GM23248 (cell line): ENCODE measurements around the gene LARP1B. TPM values are rescaled to one million over a fixed set of nuclear protein-coding genes. Genes with fewer than 3 reads are reported as not detected.
"Not testable (repeated sequence)": the region's sequence is repeated elsewhere in the genome, so short reads cannot be mapped to it uniquely, and the experiment has no call there.

Source experiments
- DNase-seq: peaks from one replicate; pipeline ENCODE4 v3.0.0-alpha.2; 2015
- H2AFZ ChIP-seq: fragments of 200-600 bp; sonication (generic); 2 replicates; pipeline ENCODE4 v1.6.1; 2016; ENCODE audit warnings: antibody characterized with exemption
- H3F3A ChIP-seq: fragments of 200-600 bp; sonication (generic); 2 replicates; pipeline ENCODE4 v1.6.1; 2016; ENCODE audit warnings: mild to moderate bottlenecking, antibody characterized with exemption, mixed run types; ENCODE audit not compliant: insufficient read depth
- H3K27ac ChIP-seq: fragments of 200-600 bp; sonication (generic); 2 replicates; pipeline ENCODE4 v1.5.1; 2016; ENCODE audit warnings: mild to moderate bottlenecking
- H3K27me3 ChIP-seq: fragments of 200-600 bp; sonication (generic); replicated peaks from 2 replicates; pipeline ENCODE4 v1.6.1; 2016; ENCODE audit warnings: mild to moderate bottlenecking; ENCODE audit not compliant: insufficient read depth
- H3K36me3 ChIP-seq: fragments of 200-600 bp; sonication (generic); 2 replicates; pipeline ENCODE4 v1.6.1; 2016; ENCODE audit warnings: low read depth, mild to moderate bottlenecking
- H3K4me1 ChIP-seq: fragments of 200-600 bp; sonication (generic); 2 replicates; pipeline ENCODE4 v1.6.1; 2016; ENCODE audit warnings: mild to moderate bottlenecking; ENCODE audit not compliant: insufficient read depth
- H3K4me2 ChIP-seq: fragments of 200-600 bp; sonication (generic); one replicate; pipeline ENCODE4 v1.6.1; 2016; ENCODE audit warnings: mild to moderate bottlenecking; ENCODE audit not compliant: unreplicated experiment
- H3K4me3 ChIP-seq: fragments of 200-600 bp; sonication (generic); 2 replicates; pipeline ENCODE4 v1.5.1; 2016; ENCODE audit warnings: mild to moderate bottlenecking
- H3K79me2 ChIP-seq: fragments of 200-600 bp; sonication (generic); 2 replicates; pipeline ENCODE4 v1.6.1; 2016; ENCODE audit warnings: mild to moderate bottlenecking; ENCODE audit not compliant: insufficient read depth
- H3K9ac ChIP-seq: fragments of 200-600 bp; sonication (generic); 2 replicates; pipeline ENCODE4 v1.6.1; 2016; ENCODE audit warnings: mild to moderate bottlenecking
- H3K9me2 ChIP-seq: fragments of 200-600 bp; sonication (generic); 2 replicates; pipeline ENCODE4 v1.6.1; 2016; ENCODE audit warnings: mixed run types, mild to moderate bottlenecking, moderate library complexity; ENCODE audit not compliant: insufficient read depth
- H3K9me3 ChIP-seq: fragments of 200-600 bp; sonication (generic); one replicate; pipeline ENCODE4 v1.6.1; 2017; ENCODE audit warnings: low read depth
- H4K20me1 ChIP-seq: fragments of 200-600 bp; sonication (generic); 2 replicates; pipeline ENCODE4 v1.6.0; 2016; ENCODE audit not compliant: insufficient read depth
- EZH2 ChIP-seq: fragments of 200-600 bp; sonication (generic); IDR thresholded peaks from 2 replicates; pipeline ENCODE4 v1.6.1; 2018; ENCODE audit warnings: antibody characterized with exemption, mild to moderate bottlenecking; ENCODE audit not compliant: insufficient read depth, poor library complexity, severe bottlenecking
- EZH2phosphoT487 ChIP-seq: fragments of 200-600 bp; sonication (generic); IDR thresholded peaks from 2 replicates; pipeline ENCODE4 v1.6.1; 2018; ENCODE audit warnings: antibody characterized with exemption, moderate library complexity, mild to moderate bottlenecking, low read depth; ENCODE audit not compliant: insufficient read depth
- WGBS, 2 experiments: methylation state at CpG; one replicate each; pipeline ENCODE4 v1.1.6; 2015 to 2017; ENCODE audit warnings: low lambda C conversion rate in 2 of 2, low coverage in 1 of 2; ENCODE audit errors: missing lambda C conversion rate in 2 of 2; 5-methylcytosine and 5-hydroxymethylcytosine counted together
- in situ Hi-C: fragments of 300-500 bp; cut with MboI; formaldehyde crosslinking; loops from 2 replicates; pipeline ENCODE4 v1.15.0; 2020
- polyA plus RNA-seq: library from polyadenylated mRNA; unstranded; fragments of >200 nt; fragmentation: Nextera tagmentation; extraction: Ambion mirVana; gene quantifications from 2 replicates; pipeline ENCODE4 v1.2.1, GENCODE V29; 2016
- total RNA-seq: library from RNA; depleted of rRNA; stranded (reverse); fragments of >200 nt; shearing (Covaris generic); gene quantifications from 2 replicates; pipeline ENCODE4 v1.2.3, GENCODE V29; 2014; rRNA removed

The LARP1B gene
- total and polyA plus RNA-seq, 2 experiments from 2014 or later: 5.7 to 16.0 TPM

- H3K9me3 ChIP-seq: no peaks in the 10 kb centered on the region
- in situ Hi-C loops: no loop called here
- no peak for DNase-seq
- no peak overlapping the region for H3K4me2 ChIP-seq
- no peak overlapping the region for H2AFZ ChIP-seq
- H3K36me3 ChIP-seq: no peaks in the 10 kb centered on the region
- no peaks in the 10 kb centered on the region for H3K27me3 ChIP-seq
- peaks cover 7% of the 10 kb centered on the region; the same call in 1 of the 2 replicates for H3K4me1 ChIP-seq
- H3K9ac ChIP-seq: no peak overlapping the region
- 81 to 87% methylated on average over 3 of the region's 3 CpGs for WGBS, 2 experiments
- H3K4me3 ChIP-seq: no peak overlapping the region
- H3K27ac ChIP-seq: no peak overlapping the region
- TF ChIP-seq EZH2phosphoT487 (no peak), EZH2 (no peak)
- no peaks in the 10 kb centered on the region for H3K79me2 ChIP-seq
- H4K20me1 ChIP-seq: no peaks in the 10 kb centered on the region
- H3F3A ChIP-seq: no peaks in the 10 kb centered on the region
- no peaks in the 10 kb centered on the region for H3K9me2 ChIP-seq
Observed at GRCh38 chr4:128255906-128256305, 194.8 kb downstream of the LARP1B start.

GRCh38 chr4:128256539-128256938 lies 195.4 kb downstream of the LARP1B start:
- Histone ChIP-seq H3K4me2 (no peak overlapping the region), H3K4me1 (peaks cover 7% of the 10 kb centered on the region; the same call in 1 of the 2 replicates), H3K79me2 (no peaks in the 10 kb centered on the region), H3K36me3 (no peaks in the 10 kb centered on the region), H3F3A (no peaks in the 10 kb centered on the region), H4K20me1 (no peaks in the 10 kb centered on the region), H3K27ac (no peak overlapping the region), H3K9ac (no peak overlapping the region), H3K9me2 (no peaks in the 10 kb centered on the region), H3K27me3 (no peaks in the 10 kb centered on the region), H3K4me3 (no peak overlapping the region), H2AFZ (no peak overlapping the region), H3K9me3 (no peaks in the 10 kb centered on the region)
- TF ChIP-seq EZH2 (no peak), EZH2phosphoT487 (no peak)
- no peak for DNase-seq
- in situ Hi-C loops: no loop called here
- WGBS, 2 experiments: 9% methylated on average over 1 of the region's 1 CpG

- H3K9ac ChIP-seq, H3K27ac ChIP-seq, DNase-seq, H2AFZ ChIP-seq, H3K4me1 ChIP-seq, H3K27me3 ChIP-seq, H3K79me2 ChIP-seq, in situ Hi-C loops, H3K4me2 ChIP-seq, H4K20me1 ChIP-seq, H3K9me3 ChIP-seq, H3K4me3 ChIP-seq, H3F3A ChIP-seq, H3K36me3 ChIP-seq, H3K9me2 ChIP-seq: not testable (repeated sequence)
- WGBS, 2 experiments: 72 to 74% methylated on average over 4 of the region's 4 CpGs
Observed at GRCh38 chr4:128258166-128258565, 197.1 kb downstream of the LARP1B start.

GRCh38 chr4:128259889-128260288 lies 198.8 kb downstream of the LARP1B start:
- H3K9ac ChIP-seq, H4K20me1 ChIP-seq, H3K4me1 ChIP-seq, H3F3A ChIP-seq, DNase-seq, H3K4me3 ChIP-seq, in situ Hi-C loops, H3K9me2 ChIP-seq, H2AFZ ChIP-seq, H3K27ac ChIP-seq, H3K4me2 ChIP-seq, H3K79me2 ChIP-seq, H3K9me3 ChIP-seq, H3K36me3 ChIP-seq, H3K27me3 ChIP-seq: not testable (repeated sequence)
- 69 to 70% methylated on average over 5 of the region's 5 CpGs for WGBS, 2 experiments

Other genes starting within 250 kb of the LARP1B start
- gene PLK4, start 180.4 kb upstream of the LARP1B start, total RNA-seq: 6.7 and 8.5 TPM in 2 replicates
- gene PLK4, start 180.4 kb upstream of the LARP1B start, polyA plus RNA-seq: 4.0 and 4.4 TPM in 2 replicates
- gene MFSD8, start 96.1 kb upstream of the LARP1B start, total RNA-seq: 20.9 and 21.8 TPM in 2 replicates
- gene MFSD8, start 96.1 kb upstream of the LARP1B start, polyA plus RNA-seq: 13.7 and 14.2 TPM in 2 replicates
- gene ABHD18, start 95.9 kb upstream of the LARP1B start, total RNA-seq: 3.4 and 3.5 TPM in 2 replicates
- gene ABHD18, start 95.9 kb upstream of the LARP1B start, polyA plus RNA-seq: 3.5 and 4.1 TPM in 2 replicates
- gene PGRMC2, start 226.5 kb downstream of the LARP1B start, total RNA-seq: 97.4 and 117 TPM in 2 replicates
- 173 and 186 TPM in 2 replicates for gene PGRMC2, start 226.5 kb downstream of the LARP1B start, polyA plus RNA-seq